ENCODE data around the gene PSAT1.

DNA sequence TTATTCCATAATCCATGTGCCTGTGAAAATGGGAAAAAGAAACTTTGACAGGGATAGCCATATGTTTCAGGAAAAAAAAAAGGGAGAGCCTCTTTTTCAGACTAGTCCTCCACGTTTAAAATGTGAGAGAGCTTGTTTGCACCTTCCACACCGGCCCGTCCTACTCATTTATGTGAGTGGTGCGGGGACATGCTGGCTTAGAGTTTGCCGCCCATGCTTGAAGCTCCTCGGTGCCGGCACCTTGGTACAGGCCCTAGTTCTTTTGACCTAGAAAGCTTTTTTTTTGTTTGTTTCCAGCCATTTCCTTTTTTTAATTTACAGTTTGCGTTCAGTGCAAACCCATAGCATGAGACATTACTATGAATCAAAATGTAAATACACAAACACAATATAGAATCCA is 27.8 kb downstream of the PSAT1 start:
- TF ChIP-seq, protein P1, sequence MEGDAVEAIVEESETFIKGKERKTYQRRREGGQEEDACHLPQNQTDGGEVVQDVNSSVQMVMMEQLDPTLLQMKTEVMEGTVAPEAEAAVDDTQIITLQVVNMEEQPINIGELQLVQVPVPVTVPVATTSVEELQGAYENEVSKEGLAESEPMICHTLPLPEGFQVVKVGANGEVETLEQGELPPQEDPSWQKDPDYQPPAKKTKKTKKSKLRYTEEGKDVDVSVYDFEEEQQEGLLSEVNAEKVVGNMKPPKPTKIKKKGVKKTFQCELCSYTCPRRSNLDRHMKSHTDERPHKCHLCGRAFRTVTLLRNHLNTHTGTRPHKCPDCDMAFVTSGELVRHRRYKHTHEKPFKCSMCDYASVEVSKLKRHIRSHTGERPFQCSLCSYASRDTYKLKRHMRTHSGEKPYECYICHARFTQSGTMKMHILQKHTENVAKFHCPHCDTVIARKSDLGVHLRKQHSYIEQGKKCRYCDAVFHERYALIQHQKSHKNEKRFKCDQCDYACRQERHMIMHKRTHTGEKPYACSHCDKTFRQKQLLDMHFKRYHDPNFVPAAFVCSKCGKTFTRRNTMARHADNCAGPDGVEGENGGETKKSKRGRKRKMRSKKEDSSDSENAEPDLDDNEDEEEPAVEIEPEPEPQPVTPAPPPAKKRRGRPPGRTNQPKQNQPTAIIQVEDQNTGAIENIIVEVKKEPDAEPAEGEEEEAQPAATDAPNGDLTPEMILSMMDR (IDR thresholded peaks at IDR 0.05), result no peak
- TF ChIP-seq POLR2A (IDR thresholded peaks at IDR 0.05), result no peak
